ENCODE measurements around the gene TMX4.
A peak's percentile ranks its signal among the peaks of the same experiment; 100 is the strongest.

Gene TMX4

DNA sequence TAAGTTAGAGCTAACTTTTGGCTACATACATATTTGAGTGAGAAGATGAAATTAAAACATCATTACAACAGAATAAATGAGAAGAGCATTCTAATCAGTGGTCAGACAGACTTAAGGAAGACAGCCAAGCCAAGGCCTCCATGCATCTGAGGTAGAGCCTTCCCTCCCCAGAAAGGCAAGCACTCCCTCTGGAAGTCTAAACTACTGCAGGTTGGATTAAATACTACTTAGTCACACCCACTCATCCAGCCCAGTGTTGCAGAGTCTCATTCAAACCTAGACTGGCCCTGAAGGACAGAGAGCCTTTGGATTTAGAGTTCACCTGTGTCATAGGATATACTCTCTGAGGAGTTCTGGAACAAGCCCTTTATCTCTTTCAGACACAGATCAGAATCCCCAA, 29.2 kb downstream of the TMX4 start:
- Histone ChIP-seq H3K79me2 (ENCODE audit: insufficient read depth, low read length) (no peaks in the 10 kb centered on the region), H3K4me2 (ENCODE audit: low read depth, low read length, poor library complexity, severe bottlenecking) (no peak overlapping the region), H3K27me3 (ENCODE audit: insufficient read depth, low read length, poor library complexity, severe bottlenecking) (no peaks in the 10 kb centered on the region), H3K4me1 (ENCODE audit: insufficient read depth, low read length, poor library complexity, severe bottlenecking) (no peaks in the 10 kb centered on the region), H4K20me1 (ENCODE audit: insufficient read depth, low read length, poor library complexity, severe bottlenecking) (no peaks in the 10 kb centered on the region), H3K36me3 (ENCODE audit: insufficient read depth, low read length) (peaks cover 55% of the 10 kb centered on the region), H3K9me2 (replicated peaks; ENCODE audit: low read depth, low read length) (no peaks in the 10 kb centered on the region), H3K9ac (ENCODE audit: low read depth, low read length, poor library complexity, severe bottlenecking) (no peak overlapping the region), H3F3A (ENCODE audit: low read depth) (no peaks in the 10 kb centered on the region), H2AFZ (ENCODE audit: low read length) (no peak overlapping the region), H3K9me3 (ENCODE audit: insufficient read depth, low read depth, low read length) (peaks cover 9% of the 10 kb centered on the region; the same call in 1 of the 2 replicates), H3K4me3 (ENCODE audit: low read length, poor library complexity, severe bottlenecking) (no peak overlapping the region)
- TF ChIP-seq, protein P1, sequence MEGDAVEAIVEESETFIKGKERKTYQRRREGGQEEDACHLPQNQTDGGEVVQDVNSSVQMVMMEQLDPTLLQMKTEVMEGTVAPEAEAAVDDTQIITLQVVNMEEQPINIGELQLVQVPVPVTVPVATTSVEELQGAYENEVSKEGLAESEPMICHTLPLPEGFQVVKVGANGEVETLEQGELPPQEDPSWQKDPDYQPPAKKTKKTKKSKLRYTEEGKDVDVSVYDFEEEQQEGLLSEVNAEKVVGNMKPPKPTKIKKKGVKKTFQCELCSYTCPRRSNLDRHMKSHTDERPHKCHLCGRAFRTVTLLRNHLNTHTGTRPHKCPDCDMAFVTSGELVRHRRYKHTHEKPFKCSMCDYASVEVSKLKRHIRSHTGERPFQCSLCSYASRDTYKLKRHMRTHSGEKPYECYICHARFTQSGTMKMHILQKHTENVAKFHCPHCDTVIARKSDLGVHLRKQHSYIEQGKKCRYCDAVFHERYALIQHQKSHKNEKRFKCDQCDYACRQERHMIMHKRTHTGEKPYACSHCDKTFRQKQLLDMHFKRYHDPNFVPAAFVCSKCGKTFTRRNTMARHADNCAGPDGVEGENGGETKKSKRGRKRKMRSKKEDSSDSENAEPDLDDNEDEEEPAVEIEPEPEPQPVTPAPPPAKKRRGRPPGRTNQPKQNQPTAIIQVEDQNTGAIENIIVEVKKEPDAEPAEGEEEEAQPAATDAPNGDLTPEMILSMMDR (conservative IDR thresholded peaks at IDR 0.05; ENCODE audit: low read length), result no peak
- TF ChIP-seq EZH2phosphoT487 (IDR thresholded peaks at IDR 0.05; ENCODE audit: borderline replicate concordance), result no peak

DNA sequence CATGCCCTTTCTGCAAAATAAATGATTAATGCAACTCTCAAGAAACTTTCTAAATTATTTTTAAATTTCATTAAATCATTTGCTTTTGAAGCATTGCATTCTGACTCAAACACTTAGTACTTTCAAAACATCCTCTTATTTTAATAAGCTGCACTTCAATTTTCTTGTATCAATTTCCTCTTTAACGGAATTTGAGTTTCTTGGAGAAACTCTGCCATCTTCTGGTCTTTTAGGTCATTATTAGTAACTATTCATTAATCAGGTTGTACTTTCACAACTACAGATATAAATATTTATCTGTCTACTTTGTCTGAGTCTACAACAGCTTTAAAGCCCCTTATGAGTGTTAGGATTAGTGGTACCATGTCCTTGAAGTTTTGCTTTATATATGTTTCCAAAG, 30.2 kb downstream of the TMX4 start:
- Histone ChIP-seq H3K36me3 (ENCODE audit: insufficient read depth, low read length) (peaks cover 52% of the 10 kb centered on the region), H4K20me1 (ENCODE audit: insufficient read depth, low read length, poor library complexity, severe bottlenecking) (no peaks in the 10 kb centered on the region), H3K9me2 (replicated peaks; ENCODE audit: low read depth, low read length) (no peaks in the 10 kb centered on the region), H3K4me3 (ENCODE audit: low read length, poor library complexity, severe bottlenecking) (no peak overlapping the region), H3K4me2 (ENCODE audit: low read depth, low read length, poor library complexity, severe bottlenecking) (no peak overlapping the region), H3K79me2 (ENCODE audit: insufficient read depth, low read length) (no peaks in the 10 kb centered on the region), H3K4me1 (ENCODE audit: insufficient read depth, low read length, poor library complexity, severe bottlenecking) (no peaks in the 10 kb centered on the region), H2AFZ (ENCODE audit: low read length) (no peak overlapping the region), H3F3A (ENCODE audit: low read depth) (no peaks in the 10 kb centered on the region), H3K9me3 (ENCODE audit: insufficient read depth, low read depth, low read length) (peaks cover 3% of the 10 kb centered on the region; the same call in 1 of the 2 replicates), H3K9ac (ENCODE audit: low read depth, low read length, poor library complexity, severe bottlenecking) (no peak overlapping the region), H3K27me3 (ENCODE audit: insufficient read depth, low read length, poor library complexity, severe bottlenecking) (no peaks in the 10 kb centered on the region)
- no peak for TF ChIP-seq EZH2phosphoT487 (IDR thresholded peaks at IDR 0.05; ENCODE audit: borderline replicate concordance)
- TF ChIP-seq, protein P1 (conservative IDR thresholded peaks at IDR 0.05; ENCODE audit: low read length), result 0 out of 2 replicates have a peak, but pooled peaks have one; percentile 22

DNA sequence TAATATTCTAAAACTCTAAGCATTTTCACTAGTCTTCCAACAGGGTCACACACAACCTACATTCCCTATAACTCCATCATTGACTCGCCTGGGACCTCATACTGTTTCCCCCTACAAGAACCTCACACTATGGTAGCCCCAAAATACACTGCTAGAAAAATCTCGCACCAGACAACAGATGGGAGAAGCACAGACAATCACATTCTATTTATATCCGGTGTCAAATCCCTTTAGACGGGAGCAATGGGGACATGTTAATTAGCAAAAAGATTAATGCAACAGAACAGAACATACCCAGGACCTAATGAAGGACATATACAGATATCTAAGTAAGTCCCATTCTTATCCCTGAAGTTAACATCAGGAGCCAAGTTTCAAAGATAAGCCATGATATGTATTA, 33.6 kb downstream of the TMX4 start:
- no peaks in the 10 kb centered on the region for H3K27me3 ChIP-seq (ENCODE audit: insufficient read depth, low read length, poor library complexity, severe bottlenecking)
- H3K9me3 ChIP-seq (ENCODE audit: insufficient read depth, low read depth, low read length), result no peaks in the 10 kb centered on the region
- peaks cover 66% of the 10 kb centered on the region; the same call in 1 of the 2 replicates for H3K36me3 ChIP-seq (ENCODE audit: insufficient read depth, low read length)
- H3K9ac ChIP-seq (ENCODE audit: low read depth, low read length, poor library complexity, severe bottlenecking), result no peak overlapping the region
- H3K4me3 ChIP-seq (ENCODE audit: low read length, poor library complexity, severe bottlenecking), result no peak overlapping the region
- no peak overlapping the region for H2AFZ ChIP-seq (ENCODE audit: low read length)
- no peak overlapping the region for H3K4me2 ChIP-seq (ENCODE audit: low read depth, low read length, poor library complexity, severe bottlenecking)
- no peaks in the 10 kb centered on the region for H3K9me2 ChIP-seq (replicated peaks; ENCODE audit: low read depth, low read length)
- TF ChIP-seq, protein P1 (conservative IDR thresholded peaks at IDR 0.05; ENCODE audit: low read length), result no peak
- no peak for TF ChIP-seq EZH2phosphoT487 (IDR thresholded peaks at IDR 0.05; ENCODE audit: borderline replicate concordance)
- H3K79me2 ChIP-seq (ENCODE audit: insufficient read depth, low read length), result no peaks in the 10 kb centered on the region
- no peaks in the 10 kb centered on the region for H4K20me1 ChIP-seq (ENCODE audit: insufficient read depth, low read length, poor library complexity, severe bottlenecking)
- H3K4me1 ChIP-seq (ENCODE audit: insufficient read depth, low read length, poor library complexity, severe bottlenecking), result no peaks in the 10 kb centered on the region
- H3F3A ChIP-seq (ENCODE audit: low read depth), result no peaks in the 10 kb centered on the region

Measured in Loucy (cell line).